SK-N-SH (cell line): ENCODE data around the gene ACSL6. TPM values are rescaled to one million over a fixed set of nuclear protein-coding genes. Genes with fewer than 3 reads are reported as not detected.

Experiments used
- CTCF ChIA-PET: fragments of 300-600, 350-600 bp; formaldehyde crosslinking; extraction: SDS; loops from one replicate; lab custom pipeline; 2021; lab: Yijun Ruan, JAX
- POLR2A ChIA-PET: fragments of 350-600 bp; sonication (Branson Sonifier 250); formaldehyde crosslinking; extraction: SDS; loops from one replicate; lab custom pipeline; 2020; ENCODE audit warnings: antibody characterized with exemption, inconsistent platforms; lab: Yijun Ruan, JAX
- DNase-seq: peaks from one replicate; pipeline ENCODE4 v3.0.0; 2012
- H2AFZ ChIP-seq: fragments of 200-600 bp; sonication (generic); 2 replicates; pipeline ENCODE4 v1.8.1; 2016; ENCODE audit warnings: antibody characterized with exemption, mild to moderate bottlenecking, low read depth
- H3F3A ChIP-seq: fragments of 200-600 bp; sonication (generic); replicated peaks from 2 replicates; pipeline ENCODE3; 2016; ENCODE audit warnings: antibody characterized with exemption, mild to moderate bottlenecking; ENCODE audit not compliant: insufficient read depth
- H3K27ac ChIP-seq, 2 experiments: fragments of 200-500 bp in 1 of 2; fragments of 200-600 bp in 1 of 2; sonication (Bioruptor generic) in 1 of 2; sonication (generic), shearing (Covaris generic) in 1 of 2; 2 replicates each; pipeline versions ENCODE4 v1.5.1 to v1.6.1; 2014 to 2016; ENCODE audit warnings: low read depth in 2 of 2, inconsistent platforms in 1 of 2, low read length in 1 of 2, mild to moderate bottlenecking in 1 of 2, mixed read lengths in 1 of 2
- H3K27me3 ChIP-seq: fragments of 200-600 bp; sonication (generic), shearing (Covaris generic); 2 replicates; pipeline ENCODE4 v1.6.1; 2016; ENCODE audit warnings: mixed run types; ENCODE audit not compliant: insufficient read depth
- H3K36me3 ChIP-seq, 2 experiments: fragments of 200-500 bp in 1 of 2; fragments of 200-600 bp in 1 of 2; sonication (Bioruptor generic) in 1 of 2; sonication (generic) in 1 of 2; replicated peaks in 1 of 2; 2 replicates each; pipeline versions ENCODE3 to v1.5.1; 2014 to 2016; ENCODE audit warnings: low read length in 1 of 2, mild to moderate bottlenecking in 1 of 2; ENCODE audit not compliant: insufficient read depth in 2 of 2, control insufficient read depth in 1 of 2
- H3K4me1 ChIP-seq, 2 experiments: fragments of 200-500 bp in 1 of 2; fragments of 200-600 bp in 1 of 2; sonication (Bioruptor generic) in 1 of 2; sonication (generic), shearing (Covaris generic) in 1 of 2; 2 replicates each; pipeline versions ENCODE4 v1.5.1 to v1.6.1; 2014 to 2016; ENCODE audit warnings: low read depth in 1 of 2, low read length in 1 of 2, mixed run types in 1 of 2; ENCODE audit not compliant: insufficient read depth in 2 of 2, control insufficient read depth in 1 of 2
- H3K4me2 ChIP-seq: fragments of 200-600 bp; sonication (generic), shearing (Covaris generic); 2 replicates; pipeline ENCODE4 v1.6.1; 2017; ENCODE audit warnings: mixed run types
- H3K4me3 ChIP-seq, 2 experiments: fragments of 200-500 bp in 1 of 2; fragments of 200-600 bp in 1 of 2; sonication (Bioruptor generic) in 1 of 2; sonication (generic), shearing (Covaris generic) in 1 of 2; 2 replicates each; pipeline versions ENCODE4 v1.5.1 to v1.8.1; 2014 to 2016; ENCODE audit warnings: low read depth in 2 of 2, inconsistent platforms in 1 of 2, low read length in 1 of 2, mild to moderate bottlenecking in 1 of 2, mixed read lengths in 1 of 2, moderate library complexity in 1 of 2
- H3K79me2 ChIP-seq: fragments of 200-600 bp; sonication (generic); 2 replicates; pipeline ENCODE4 v1.8.1; 2017; ENCODE audit warnings: mild to moderate bottlenecking; ENCODE audit not compliant: insufficient read depth
- H3K9ac ChIP-seq: fragments of 200-600 bp; sonication (generic); 2 replicates; pipeline ENCODE4 v1.6.1; 2017; ENCODE audit warnings: mixed run types
- H3K9me2 ChIP-seq: fragments of 200-600 bp; sonication (generic); 2 replicates; pipeline ENCODE4 v1.6.1; 2017; ENCODE audit warnings: mixed run types
- H3K9me3 ChIP-seq: fragments of 200-600 bp; sonication (generic); 2 replicates; pipeline ENCODE4 v1.6.1; 2017; ENCODE audit warnings: mixed run types, mild to moderate bottlenecking, moderate library complexity
- H4K20me1 ChIP-seq: fragments of 200-600 bp; sonication (generic); 2 replicates; pipeline ENCODE4 v1.6.1; 2017; ENCODE audit warnings: mild to moderate bottlenecking, mixed run types; ENCODE audit not compliant: insufficient read depth
- CHD2 ChIP-seq: fragments of 150-350 bp; IDR thresholded peaks from 2 replicates; pipeline ENCODE4 v1.6.1; 2018; ENCODE audit warnings: low read length; ENCODE audit not compliant: partially characterized antibody
- EP300 ChIP-seq, 2 experiments: IDR thresholded peaks; 2 replicates each; pipeline versions ENCODE4 v1.4.0 to v1.6.1; 2012; ENCODE audit warnings: borderline replicate concordance in 1 of 2, low read depth in 1 of 2, low read length in 1 of 2
- FOXJ3 ChIP-seq: sonication (generic); formaldehyde crosslinking; IDR thresholded peaks from 2 replicates; pipeline ENCODE4 v1.5.1; 2020; ENCODE audit warnings: mild to moderate bottlenecking, missing genetic modification reagents
- NFIC ChIP-seq: IDR thresholded peaks from 2 replicates; pipeline ENCODE4 v1.4.0; 2012; ENCODE audit warnings: borderline replicate concordance
- POLR2AphosphoS5 ChIP-seq: IDR thresholded peaks from 2 replicates; pipeline ENCODE4 v1.6.1; 2012; ENCODE audit warnings: low read depth, low read length
- RCOR1 ChIP-seq: fragments of 150-350 bp; IDR thresholded peaks from 2 replicates; pipeline ENCODE4 v1.6.1; 2017; ENCODE audit warnings: antibody characterized with exemption, low read length
- WGBS: methylation state at CpG from one replicate; pipeline ENCODE4 v1.1.6; 2017; ENCODE audit warnings: low lambda C conversion rate; 5-methylcytosine and 5-hydroxymethylcytosine counted together
- polyA plus RNA-seq, 3 experiments: library from polyadenylated mRNA; depleted of rRNA; stranded (reverse); fragments of >200 nt; gene quantifications; 2 replicates each; pipeline ENCODE4 v1.2.3, GENCODE V29; 2012
- TF ChIP-seq, protein P1 (sequence below): fragments of 150-350 bp; IDR thresholded peaks from 2 replicates; pipeline ENCODE4 v1.6.1; 2017; ENCODE audit warnings: antibody characterized with exemption, low read length, low read depth, borderline replicate concordance
- TF ChIP-seq, protein P2 (sequence below): IDR thresholded peaks from 2 replicates; pipeline ENCODE4 v1.4.0; 2012; ENCODE audit warnings: low read depth
- TF ChIP-seq, protein P3 (sequence below): IDR thresholded peaks from 2 replicates; pipeline ENCODE4; 2012
- TF ChIP-seq, protein P4 (sequence below): fragments of 150-350 bp; IDR thresholded peaks from 2 replicates; pipeline ENCODE4 v1.6.1; 2016; ENCODE audit warnings: mild to moderate bottlenecking, low read depth, low read length

ACSL6 gene
- polyA plus RNA-seq, 1 of the 3 experiments (the other 2 are of a cell fraction) = 0.46 TPM

DNA sequence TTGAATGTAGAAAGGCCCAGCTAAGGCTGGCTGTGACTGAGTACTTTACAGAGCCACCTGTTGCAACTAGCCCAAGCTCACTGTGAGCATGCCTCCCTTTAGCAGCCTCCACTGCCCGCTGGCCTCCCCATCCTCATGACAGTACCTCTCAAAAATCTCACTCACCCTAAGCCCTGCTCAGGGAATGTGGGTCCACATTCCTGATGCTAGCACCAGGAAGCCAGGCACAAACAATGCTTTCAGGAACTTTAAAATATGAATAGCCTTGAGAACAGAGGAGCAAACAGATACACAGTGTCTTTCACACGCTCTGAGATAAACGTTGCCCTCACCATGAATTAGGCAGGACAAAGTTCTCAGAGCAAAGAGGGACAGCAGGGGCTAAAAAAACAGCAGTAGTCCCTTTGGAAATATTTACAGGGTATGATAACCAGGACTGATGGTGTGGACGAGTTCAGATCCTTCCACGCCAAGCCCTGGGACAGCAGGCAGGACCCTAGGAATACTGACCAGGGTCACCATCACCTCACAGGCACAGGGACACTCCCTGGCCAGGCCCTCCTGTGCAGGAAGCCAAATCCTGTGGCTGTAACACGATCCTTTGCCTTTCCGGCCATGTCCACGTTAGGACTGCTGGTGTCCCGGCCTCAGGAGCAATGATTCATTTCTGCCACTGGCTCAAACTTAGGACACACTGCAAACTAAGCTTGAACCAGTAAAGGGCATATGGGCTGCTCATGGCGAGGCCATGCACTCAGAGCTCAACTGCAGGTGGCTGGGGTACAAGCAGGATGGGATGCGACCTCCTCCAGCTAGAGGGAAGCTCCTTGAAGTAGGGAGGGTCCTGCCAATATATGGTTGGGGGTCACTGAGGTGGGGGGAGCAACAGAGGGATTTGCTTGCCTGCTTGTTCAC is 9.6 kb downstream of the ACSL6 start:
- CTCF ChIA-PET = interaction anchor here (0.6 to 7.5 kb wide), 6 partner anchors 16 to 413 kb away, joined by 3 to 58 read pairs (median 4); no protein-coding TSS in a partner anchor
- Histone ChIP-seq H3K9ac (no peak overlapping the region), H4K20me1 (no peaks in the 10 kb centered on the region), H2AFZ (no peak overlapping the region), H3K79me2 (no peaks in the 10 kb centered on the region), H3K27ac (no peak overlapping the region), H3K36me3 (no peaks in the 10 kb centered on the region), H3F3A (no peaks in the 10 kb centered on the region), H3K4me1 (peaks cover 0 to 16% of the 10 kb centered on the region in 2 experiments; a peak in 1 of 4 replicates), H3K4me3 (no peak overlapping the region), H3K9me2 (no peaks in the 10 kb centered on the region), H3K4me2 (no peak overlapping the region), H3K9me3 (no peaks in the 10 kb centered on the region), H3K27me3 (no peaks in the 10 kb centered on the region)
- 53% methylated on average over 9 of the region's 11 CpGs for WGBS
- TF ChIP-seq, protein P1, sequence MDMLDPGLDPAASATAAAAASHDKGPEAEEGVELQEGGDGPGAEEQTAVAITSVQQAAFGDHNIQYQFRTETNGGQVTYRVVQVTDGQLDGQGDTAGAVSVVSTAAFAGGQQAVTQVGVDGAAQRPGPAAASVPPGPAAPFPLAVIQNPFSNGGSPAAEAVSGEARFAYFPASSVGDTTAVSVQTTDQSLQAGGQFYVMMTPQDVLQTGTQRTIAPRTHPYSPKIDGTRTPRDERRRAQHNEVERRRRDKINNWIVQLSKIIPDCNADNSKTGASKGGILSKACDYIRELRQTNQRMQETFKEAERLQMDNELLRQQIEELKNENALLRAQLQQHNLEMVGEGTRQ = no peak
- no peak for TF ChIP-seq EP300 (IDR thresholded peaks at IDR 0.05; ENCODE audit: borderline replicate concordance in 1 of 2, low read depth in 1 of 2, low read length in 1 of 2)
- TF ChIP-seq NFIC = no peak
- TF ChIP-seq FOXJ3 = no peak
- TF ChIP-seq, protein P2, sequence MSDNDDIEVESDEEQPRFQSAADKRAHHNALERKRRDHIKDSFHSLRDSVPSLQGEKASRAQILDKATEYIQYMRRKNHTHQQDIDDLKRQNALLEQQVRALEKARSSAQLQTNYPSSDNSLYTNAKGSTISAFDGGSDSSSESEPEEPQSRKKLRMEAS = 0 out of 2 replicates have a peak, but pooled peaks have one; percentile 31
- POLR2A ChIA-PET = interaction anchor here (0.5 kb wide), 1 partner anchor 20 kb away, joined by 4 read pairs; no protein-coding TSS in a partner anchor
- no peak for DNase-seq

DNA sequence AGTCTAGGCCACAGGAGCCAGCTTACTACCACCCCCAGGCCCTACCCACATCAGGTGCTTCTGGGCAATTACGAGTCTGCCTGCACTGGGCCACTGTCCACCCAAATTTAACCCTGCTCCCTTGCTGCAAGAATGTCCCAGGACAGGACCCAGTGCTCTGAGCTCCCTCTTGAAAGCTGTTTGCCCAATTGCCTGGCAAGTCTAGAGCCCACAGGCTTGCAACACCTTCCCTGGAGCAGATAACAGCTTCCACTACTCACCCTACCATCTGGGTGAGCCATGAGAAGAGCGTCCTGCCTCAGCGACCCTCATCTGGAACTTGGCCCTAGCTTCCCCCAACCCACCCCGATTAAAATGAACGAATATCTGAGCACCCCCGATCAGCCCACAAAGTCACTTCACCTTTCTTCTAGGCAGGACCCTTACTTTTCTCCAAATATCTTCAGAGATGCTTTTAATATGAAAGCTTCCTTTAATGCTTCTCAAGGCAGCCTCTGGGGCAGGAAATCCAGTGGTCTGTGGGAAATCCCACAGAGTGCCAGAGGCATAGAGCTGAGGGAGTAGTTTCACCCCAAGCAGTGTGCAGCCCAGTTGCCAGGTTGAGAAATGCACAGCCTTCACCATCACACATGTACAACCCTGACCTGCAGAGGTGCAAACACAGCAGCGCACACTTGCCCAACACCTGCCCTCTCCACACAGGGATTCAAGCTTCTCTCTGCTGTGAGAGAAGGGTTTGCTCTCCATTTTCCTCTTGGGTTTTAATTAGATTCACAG is 10.6 kb downstream of the ACSL6 start:
- H2AFZ ChIP-seq = no peak overlapping the region
- no peak for DNase-seq
- H3K4me1 ChIP-seq = peaks cover 0 to 21% of the 10 kb centered on the region in 2 experiments; a peak in 1 of 4 replicates
- WGBS = 60% methylated on average over 7 of the region's 7 CpGs
- no peak for TF ChIP-seq POLR2AphosphoS5
- TF ChIP-seq, protein P3, sequence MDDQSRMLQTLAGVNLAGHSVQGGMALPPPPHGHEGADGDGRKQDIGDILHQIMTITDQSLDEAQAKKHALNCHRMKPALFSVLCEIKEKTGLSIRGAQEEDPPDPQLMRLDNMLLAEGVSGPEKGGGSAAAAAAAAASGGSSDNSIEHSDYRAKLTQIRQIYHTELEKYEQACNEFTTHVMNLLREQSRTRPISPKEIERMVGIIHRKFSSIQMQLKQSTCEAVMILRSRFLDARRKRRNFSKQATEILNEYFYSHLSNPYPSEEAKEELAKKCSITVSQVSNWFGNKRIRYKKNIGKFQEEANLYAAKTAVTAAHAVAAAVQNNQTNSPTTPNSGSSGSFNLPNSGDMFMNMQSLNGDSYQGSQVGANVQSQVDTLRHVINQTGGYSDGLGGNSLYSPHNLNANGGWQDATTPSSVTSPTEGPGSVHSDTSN = no peak
- TF ChIP-seq RCOR1 = no peak
- TF ChIP-seq, protein P4, sequence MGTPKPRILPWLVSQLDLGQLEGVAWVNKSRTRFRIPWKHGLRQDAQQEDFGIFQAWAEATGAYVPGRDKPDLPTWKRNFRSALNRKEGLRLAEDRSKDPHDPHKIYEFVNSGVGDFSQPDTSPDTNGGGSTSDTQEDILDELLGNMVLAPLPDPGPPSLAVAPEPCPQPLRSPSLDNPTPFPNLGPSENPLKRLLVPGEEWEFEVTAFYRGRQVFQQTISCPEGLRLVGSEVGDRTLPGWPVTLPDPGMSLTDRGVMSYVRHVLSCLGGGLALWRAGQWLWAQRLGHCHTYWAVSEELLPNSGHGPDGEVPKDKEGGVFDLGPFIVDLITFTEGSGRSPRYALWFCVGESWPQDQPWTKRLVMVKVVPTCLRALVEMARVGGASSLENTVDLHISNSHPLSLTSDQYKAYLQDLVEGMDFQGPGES = no peak
- no peak for TF ChIP-seq CHD2
- H3K9ac ChIP-seq = no peak overlapping the region
- H4K20me1 ChIP-seq = no peaks in the 10 kb centered on the region
- H3K27me3 ChIP-seq = no peaks in the 10 kb centered on the region
- H3K9me3 ChIP-seq = no peaks in the 10 kb centered on the region
- ChIA-PET CTCF (interaction anchor here (0.7 to 7.5 kb wide), 5 partner anchors 10 to 412 kb away, joined by 3 to 58 read pairs (median 3); partner anchors contain the start of gene ACSL6), POLR2A (no interaction called here)
- no peaks in the 10 kb centered on the region for H3K79me2 ChIP-seq
- H3F3A ChIP-seq = no peaks in the 10 kb centered on the region
- no peak overlapping the region for H3K4me3 ChIP-seq
- no peak overlapping the region for H3K27ac ChIP-seq
- no peaks in the 10 kb centered on the region for H3K9me2 ChIP-seq
- no peak overlapping the region for H3K4me2 ChIP-seq
- H3K36me3 ChIP-seq = no peaks in the 10 kb centered on the region
